HG02973 (cell line): ENCODE data around the gene SERPINB12.

Experiments used
- ATAC-seq: cut with Tn5 transposase; IDR thresholded peaks from one replicate; pipeline ENCODE4 v1.9.1; 2021; ENCODE audit warnings: moderate library complexity; ENCODE audit not compliant: unreplicated experiment

SERPINB12 gene

DNA sequence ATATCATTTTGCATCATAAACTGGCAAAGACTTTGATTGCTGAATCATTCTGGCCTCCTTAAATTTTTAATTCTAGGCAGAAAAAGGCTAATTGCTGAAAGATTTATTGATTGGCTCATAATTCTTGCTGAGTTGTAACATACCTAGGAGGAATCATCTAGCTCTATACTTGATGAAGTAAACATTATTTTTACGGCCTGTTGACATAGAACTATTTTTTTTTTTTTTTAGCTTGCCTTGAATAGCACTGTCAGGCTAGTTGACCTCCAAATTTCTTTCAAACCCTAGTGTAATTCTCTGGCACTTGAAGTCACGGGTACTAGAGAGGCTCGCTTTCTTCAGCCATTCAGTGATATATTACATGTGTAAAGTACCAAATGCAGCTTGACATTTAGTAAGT lies 2.8 kb downstream of the SERPINB12 start:
- no peak for ATAC-seq

DNA sequence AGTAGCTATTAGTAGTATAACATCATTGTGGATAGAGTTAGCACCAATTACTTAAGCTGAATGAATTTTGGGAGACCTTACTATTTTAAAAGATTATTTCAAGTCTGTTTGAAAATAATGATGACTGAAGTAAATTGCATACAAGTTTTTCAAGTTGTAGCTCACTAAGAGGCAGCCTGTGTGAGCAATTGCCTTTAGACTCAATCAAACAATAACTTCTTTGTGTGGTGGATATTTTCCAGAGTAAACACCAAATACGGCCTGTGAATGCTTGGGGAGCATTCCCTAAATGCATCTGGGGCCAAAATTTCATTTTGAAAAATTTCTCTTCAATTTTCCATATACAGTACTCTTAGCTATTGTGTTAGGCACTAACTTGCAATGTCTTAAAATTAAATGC lies 7.9 kb downstream of the SERPINB12 start:
- ATAC-seq = no peak

DNA sequence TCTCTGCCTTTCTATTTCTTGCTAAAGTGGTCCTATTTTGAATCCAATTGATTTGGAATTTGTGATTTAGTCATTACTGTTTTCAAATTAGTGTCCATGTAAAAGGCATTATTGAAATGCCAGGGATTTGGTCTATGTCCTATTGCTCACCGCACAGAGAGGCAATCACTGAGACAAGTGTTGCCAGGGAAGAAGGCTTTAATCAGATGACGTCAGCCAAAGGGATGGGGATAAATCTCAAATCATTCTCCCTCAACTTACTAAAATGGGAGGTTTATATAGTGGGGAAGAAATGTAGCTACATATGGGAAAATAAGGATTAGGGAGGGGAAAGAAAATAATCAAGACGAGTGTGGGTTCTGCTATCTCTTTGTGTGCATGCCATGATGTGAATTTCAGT lies 9.6 kb downstream of the SERPINB12 start:
- ATAC-seq = no peak

DNA sequence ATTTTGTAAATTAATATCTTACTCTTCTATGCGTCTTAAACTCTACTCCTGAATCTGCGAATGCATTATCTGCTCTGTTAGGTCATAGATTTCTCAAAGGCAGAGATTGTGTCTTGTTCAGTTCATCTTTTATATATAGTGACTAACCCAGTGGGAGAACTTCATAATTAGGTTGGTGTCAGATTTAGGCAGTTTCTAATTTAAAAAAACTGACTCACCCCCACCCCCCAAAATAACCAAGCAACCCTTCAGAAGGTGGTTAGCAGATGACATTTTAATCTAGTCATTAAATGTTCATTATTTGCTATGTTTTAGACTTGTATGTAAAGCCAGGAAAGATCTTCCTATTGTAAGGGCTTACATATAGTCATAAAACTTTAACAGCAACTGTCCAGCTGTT lies 10.4 kb downstream of the SERPINB12 start:
- no peak for ATAC-seq

DNA sequence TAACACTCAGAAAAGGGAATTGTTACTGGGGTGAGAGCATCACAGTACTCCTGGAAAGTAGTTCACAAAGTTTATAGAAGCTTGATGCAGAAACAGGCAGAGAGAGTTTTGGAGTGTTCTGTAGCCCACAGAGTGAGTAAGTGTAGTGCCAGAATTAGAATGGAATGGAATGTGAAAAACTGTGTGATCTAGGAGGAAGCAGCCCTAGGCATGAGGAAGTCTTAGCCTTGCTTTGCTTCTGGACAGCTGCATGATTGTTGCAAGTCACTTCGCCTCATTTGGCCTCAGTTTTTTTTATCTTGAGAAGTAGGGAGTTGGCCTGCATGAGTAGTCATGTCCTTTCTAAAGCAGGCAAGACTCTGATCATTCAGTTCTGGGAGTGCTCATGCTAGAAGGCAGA lies 10.9 kb downstream of the SERPINB12 start:
- ATAC-seq = no peak

DNA sequence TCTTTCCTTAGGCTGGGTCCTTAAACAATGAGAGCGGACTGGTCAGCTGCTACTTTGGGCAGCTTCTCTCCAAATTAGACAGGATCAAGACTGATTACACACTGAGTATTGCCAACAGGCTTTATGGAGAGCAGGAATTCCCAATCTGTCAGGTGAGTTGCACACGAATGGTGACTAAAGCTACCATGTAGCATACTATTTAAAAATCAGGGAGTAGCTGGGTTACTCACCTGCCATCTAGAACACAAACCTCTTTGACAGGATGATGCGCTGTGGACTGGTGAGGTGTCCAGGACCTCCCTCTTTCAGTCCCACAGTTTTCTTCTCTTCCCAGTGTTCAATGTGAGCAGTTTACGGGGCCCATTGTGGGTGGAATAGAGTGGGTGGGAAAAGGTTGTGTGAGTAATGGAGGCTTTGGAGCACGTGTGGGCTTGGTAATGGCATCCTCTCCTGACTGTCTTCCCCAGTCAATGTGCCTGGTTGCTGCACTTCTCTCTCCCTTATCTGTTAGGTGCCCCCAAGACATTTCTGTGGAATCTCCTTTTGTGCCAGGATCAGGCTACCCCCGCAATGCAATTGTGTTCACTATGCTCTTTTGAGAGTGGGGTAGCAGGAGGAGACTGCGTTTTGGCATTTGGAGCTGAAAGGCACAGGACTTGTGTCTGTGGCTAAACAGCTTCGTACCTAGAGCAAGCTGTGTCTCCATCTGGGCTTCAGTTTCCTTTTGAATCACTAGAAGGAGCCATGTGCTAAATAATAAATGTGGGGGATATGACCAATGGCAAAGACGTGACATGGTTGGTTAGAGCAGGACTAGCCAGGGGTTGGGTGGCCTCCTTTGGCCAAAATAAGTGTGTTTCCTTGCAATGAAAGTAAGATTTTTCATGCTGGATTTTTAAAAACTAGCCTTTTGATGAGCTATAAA lies 17.7 kb downstream of the SERPINB12 start:
- ATAC-seq = no peak

DNA sequence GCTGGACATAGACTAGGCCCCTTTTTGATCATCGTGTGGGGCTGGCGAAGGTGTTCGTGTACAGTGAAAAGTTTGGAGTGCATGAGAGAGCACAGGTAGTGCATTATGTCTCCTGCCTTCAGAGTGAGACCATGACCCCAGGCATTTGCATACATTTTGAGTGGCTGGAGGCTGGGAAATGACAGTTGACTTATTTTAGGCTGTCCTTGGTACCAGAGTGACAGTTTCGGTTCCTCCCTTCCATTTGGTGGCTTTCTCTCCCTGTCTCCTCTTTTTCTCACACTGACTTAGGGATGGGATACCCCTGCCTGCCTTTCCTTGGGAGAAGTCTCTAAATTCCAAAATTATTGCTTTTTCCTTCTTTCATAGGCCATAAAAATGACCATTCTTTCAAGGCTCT lies 20.1 kb downstream of the SERPINB12 start:
- peak; percentile 65 for ATAC-seq

DNA sequence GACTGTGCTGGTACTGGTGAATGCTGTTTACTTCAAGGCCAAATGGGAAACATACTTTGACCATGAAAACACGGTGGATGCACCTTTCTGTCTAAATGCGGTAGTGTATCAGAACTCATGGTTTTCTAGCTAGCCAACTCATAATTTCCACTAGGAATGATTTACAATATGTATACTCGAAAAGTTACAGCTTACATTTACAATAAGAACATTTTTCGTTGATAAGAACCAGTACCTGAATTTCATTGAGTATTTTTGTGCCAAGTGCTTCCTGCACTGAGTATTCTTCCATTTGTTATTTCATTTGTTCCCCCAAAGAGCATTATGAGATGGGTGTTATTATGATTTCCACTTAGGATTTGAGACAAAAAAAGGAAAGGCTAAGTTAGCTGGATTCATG lies 21.9 kb downstream of the SERPINB12 start:
- ATAC-seq = no peak

DNA sequence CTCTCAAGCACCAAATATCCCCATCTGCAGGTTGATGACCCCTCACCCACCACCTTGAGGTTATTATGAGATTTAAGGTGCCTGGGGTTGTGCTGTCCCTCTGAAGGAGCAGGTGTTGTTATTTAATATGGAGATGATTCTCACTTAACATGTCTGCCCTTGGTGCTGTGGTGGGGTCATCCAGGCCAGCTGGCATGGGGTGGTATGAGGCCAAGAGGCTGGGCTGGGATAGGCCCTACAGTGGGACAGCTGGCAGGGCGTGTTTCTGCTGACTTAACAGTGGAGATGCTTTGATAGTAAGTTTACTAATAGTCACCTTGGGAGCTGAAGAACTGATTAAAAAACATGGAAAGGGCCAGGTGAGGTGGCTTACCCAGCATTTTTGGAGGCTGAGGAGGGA lies 22.4 kb downstream of the SERPINB12 start:
- ATAC-seq = no peak

DNA sequence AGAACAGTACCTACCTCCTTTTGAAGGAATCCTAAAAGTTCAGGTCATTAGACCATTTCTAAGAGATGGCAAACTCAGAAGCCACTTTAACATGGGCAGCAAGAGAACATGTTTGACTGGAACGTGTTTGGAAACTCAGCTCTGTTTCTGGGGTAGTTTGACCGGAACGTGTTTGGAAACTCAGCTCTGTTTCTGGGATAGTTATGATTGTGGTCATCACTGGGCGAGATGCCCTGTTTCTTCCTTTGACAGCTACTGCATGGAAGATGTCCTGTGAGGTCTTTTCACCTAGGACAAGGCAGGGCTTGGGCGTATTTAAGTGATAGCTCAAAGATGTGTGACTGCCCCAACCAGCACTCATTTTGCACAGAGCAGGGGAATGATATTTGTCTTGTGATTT lies 25.1 kb downstream of the SERPINB12 start:
- no peak for ATAC-seq

DNA sequence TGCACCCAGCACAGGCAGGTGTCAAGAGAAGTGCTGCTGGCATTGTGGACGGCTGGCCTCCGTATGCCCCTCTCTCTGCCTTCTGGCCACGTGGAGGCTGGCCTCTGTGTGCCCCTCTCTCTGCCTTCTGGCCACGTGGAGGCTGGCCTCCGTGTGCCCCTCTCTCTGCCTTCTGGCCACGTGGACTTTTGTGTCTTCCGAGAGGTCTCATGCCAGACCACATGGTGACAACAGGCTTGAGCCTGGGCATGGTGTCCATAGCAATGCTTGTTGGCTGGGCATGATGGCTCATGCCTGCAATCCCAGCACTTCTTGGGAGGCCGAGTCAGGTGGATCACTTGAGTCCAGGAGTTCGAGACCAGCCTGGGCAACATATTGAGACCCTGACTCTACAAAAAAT lies 25.7 kb downstream of the SERPINB12 start:
- ATAC-seq = no peak

DNA sequence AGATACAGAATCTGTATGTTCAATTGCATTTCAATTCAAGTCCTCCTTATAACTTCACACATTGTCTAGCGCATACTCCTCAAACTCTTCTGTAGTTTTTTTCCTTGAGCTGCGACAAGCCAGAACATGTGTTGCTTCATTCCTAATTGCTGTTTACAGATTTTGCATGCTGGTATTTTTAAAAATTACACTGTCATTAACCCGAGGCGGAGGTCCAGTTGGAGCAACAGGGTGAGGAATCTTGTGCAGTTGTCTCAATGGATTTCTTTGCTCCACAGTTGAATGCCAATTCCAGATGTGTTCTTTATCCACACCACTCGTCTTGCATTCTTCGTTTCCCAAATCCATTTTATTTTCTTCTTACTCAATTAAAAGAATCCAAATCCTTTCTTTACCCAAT lies 28.6 kb downstream of the SERPINB12 start:
- ATAC-seq = no peak

DNA sequence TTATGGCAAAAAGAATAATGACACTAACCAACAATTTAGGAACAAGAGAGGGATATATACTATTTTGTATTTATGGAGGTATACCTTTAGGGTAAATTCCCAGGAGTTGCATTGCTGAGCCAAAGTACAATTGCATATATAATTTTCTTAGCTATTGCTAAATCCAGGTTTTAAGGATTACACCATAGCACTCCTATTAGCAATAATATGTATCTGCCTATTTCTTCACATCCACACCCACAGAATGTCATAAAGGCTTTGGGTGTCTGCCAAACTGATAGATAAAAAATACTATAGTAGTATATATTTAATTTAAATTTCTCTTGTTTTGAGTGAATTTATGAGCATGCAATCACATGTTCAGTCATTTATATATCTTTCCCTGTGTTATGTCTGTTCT lies 33.5 kb downstream of the SERPINB12 start:
- ATAC-seq = no peak

DNA sequence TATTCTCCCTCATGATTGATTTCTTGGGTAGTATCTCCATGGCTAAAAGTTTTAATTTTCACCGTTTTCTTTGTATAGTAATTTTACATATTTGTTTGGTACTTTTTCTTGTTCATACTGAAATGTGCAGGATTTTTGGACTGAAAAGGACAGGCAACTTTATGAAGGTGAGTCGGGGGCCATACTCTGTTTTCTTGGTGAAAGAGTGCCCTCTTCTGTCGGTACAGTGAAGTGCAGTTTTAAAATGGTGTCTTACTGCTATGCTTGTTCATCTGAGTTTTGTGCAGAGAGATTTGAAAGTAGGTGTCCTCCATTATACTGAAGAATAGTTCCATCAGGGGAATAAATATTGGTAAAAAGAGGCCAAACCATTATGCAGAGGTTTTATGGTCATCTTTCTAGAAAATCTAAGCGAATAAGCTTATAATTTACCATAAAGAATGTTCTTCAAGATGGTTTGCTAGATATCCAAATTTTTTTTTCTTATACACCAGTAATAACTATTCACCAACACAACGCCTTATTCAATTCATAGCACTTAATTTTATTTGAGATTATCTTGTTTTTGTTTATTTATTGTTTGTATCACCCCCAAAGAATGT lies 36.3 kb downstream of the SERPINB12 start:
- ATAC-seq = no peak

DNA sequence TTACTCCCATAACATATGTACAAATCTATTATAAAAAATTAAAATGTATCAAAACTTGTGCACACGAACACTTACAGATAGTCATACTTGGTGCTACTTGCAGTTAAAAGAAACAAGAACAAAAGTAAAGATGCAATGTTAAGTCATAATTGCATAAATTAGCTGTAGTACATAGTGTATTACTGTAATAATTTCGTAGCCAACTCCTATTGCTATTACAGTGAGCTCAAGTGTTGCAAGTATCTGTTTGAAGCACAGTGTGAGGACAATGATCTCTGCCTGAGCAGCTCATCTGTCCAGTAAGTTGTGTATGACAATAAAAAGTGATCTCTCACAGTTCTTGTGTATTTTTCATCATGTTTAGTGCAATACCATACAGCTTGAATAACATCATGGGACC lies 37.4 kb downstream of the SERPINB12 start:
- ATAC-seq = no peak

DNA sequence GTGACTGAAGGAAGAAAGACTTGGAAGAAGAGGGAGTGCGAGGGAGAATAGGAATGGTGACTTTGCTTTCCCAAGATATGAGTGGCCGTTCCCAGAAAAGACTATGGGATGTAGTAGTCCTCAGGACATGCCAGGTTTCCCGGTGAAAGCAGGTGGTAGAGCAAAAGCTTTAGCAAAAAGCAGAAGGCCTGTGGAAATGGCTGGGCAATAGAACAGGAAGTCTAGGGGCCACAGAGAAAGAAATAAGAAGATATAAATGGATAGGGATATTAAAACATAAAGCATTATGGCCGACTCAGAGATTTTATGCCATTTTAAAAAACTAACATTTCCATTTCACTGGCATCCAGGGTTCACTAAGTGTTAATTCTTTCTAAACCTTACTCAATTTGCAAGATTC lies 43.8 kb downstream of the SERPINB12 start:
- ATAC-seq = no peak

DNA sequence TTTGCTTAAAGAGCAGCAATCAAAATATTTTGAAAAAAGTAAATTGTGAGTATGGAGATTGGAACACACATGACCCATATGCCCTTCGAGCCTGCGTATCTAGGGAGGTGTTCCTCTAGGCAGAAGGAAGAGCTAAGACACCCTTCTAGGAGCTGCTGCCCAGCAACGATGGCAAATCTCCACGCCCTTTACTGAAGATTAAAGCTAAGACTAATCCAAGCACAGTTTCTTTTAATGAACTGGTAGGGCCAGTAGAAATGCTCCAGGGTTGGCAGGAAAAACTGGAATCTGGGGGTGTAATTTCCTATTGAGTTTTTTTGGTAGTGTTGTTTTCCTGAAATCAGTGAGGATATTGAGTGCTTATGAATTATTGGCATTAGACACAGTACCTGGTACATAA lies 44.3 kb downstream of the SERPINB12 start:
- ATAC-seq = no peak

DNA sequence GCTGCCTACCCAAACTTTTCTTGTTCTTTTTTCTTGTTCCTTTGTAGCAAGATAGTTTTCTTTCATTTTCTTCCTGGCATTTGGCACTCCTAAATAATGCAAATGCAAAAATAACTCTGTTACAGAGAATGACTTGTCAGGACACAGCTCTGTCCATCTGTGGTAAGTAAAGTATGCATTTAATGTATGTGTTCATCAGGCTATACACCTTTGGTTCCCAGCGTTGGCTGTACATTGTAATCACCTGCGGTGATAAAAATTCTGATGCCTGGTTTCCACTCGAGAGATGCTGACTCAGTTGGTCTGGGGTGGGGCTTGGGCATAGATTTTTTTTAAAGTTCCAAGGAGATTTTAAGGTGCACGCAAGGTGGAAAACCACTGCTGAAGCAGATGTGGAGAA lies 44.8 kb downstream of the SERPINB12 start, which contains the start of gene SERPINB13:
Gene SERPINB13 (plus strand): TSS at position 378 of the 400 bp plus-strand sequence. CDS start 1,325 bp downstream, outside the sequence.
- ATAC-seq = no peak

DNA sequence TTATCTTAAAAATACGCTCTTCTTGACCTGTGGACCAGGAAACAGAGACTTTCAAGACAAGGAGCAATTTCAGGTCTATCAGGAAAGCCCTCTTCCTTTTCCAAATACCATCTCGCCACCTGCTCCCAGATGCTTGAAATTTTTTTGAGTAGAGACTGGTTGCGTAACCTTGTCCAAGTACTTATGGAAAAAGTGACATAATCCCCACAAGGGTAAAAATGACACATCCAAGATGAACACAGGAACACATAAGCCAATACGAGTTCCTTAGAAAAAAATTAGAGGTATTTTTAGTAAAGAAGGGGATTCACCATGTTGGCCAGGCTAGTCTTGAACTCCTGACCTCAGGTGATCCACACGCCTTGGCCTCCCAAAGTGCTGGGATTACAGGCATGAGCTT lies 46.7 kb downstream of the SERPINB12 start:
- no peak for ATAC-seq

DNA sequence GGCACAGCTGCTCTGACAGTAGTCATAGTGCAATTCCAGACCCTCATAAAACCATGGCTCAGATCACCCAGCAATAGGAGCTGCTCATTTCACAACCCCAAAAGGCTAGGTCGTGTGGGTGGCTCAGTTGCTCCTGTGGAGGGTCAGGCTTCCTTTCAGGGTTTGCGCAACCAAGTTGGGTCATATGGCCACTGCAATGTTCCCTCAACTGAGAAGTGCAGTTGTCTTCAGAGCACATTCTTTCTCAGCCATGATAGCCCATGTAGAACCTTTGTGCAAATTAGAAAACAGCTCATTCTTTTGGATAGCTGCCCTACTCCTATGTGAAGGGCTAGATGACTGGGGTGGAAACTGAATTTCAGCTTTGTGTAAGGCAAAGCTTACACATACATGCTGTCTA lies 48.2 kb downstream of the SERPINB12 start:
- no peak for ATAC-seq

DNA sequence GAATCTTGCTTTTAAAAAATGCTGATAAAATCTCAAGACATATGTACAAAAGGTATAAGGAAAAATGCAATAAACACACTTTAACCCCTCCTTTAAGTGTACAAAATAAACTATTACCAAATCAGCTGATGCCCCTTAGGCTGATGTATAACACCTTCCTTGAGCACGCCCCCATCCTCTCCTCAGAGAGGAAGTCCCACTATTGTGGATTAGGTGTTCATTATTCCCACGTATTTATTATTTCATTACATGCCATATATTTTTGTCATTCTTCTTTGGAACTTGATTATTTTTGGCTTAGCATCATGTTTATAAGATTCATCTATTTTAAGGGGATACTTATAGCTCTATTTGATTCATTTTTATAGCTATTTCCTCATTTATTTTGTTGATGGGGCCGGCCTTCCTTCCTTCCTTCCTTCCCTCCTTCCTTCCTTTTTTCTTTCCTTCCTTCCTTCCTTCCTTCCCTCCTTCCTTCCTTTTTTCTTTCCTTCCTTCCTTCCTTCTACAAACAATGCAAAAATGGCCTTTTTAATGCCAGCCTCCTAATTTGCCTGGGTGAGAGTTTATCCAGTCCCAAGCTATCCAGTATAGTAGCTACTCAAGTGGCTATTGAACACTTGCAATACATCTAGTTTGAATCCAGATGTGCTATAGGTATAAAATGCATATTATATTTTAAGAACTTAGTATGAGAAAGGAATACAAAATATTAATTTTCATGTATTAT lies 49.0 kb downstream of the SERPINB12 start:
- ATAC-seq = no peak

DNA sequence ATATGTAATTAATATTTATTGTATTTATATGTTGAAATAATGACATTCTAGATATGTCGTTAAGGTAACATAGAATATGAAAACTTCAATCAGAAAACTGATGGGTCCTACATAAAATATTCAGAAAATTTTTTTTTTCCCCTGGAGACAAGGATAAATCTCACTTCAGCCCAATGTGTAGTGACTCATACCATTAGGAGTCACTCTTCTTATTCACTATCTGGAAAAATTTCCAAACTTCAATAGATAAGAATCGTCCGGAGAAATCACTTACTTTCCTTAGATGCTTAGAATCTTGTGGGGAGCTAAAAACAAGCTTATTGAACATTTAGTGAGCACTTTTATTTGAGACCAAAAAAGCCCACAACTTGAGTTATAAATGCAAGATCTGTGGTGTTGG lies 49.6 kb downstream of the SERPINB12 start:
- ATAC-seq = no peak
